HepG2 (cell line): ENCODE data around the gene EBF3. TPM values are rescaled to one million over a fixed set of nuclear protein-coding genes. Genes with fewer than 3 reads are reported as not detected.

Experiments
- ATAC-seq: fragments of 200-7000 bp; cut with Tn5 transposase; 3 replicates; pipeline ENCODE4 v1.9.1; 2020; ENCODE audit warnings: mild to moderate bottlenecking, moderate library complexity
- BruUV-seq: library from RNA; stranded (reverse); fragments of 400-500 nt; replicated peaks from 2 replicates; lab custom pipeline; 2021; lab: Mats Ljungman, UMichigan
- CTCF ChIA-PET: fragments of 300-600 bp; formaldehyde crosslinking; extraction: SDS; loops from one replicate; lab custom pipeline; 2021; ENCODE audit warnings: low total read pairs, inconsistent platforms, low intra/inter-chr PET ratio; lab: Yijun Ruan, JAX
- POLR2A ChIA-PET: fragments of 350-600 bp; sonication (Branson Sonifier 250); formaldehyde crosslinking; loops from one replicate; lab custom pipeline; 2020; ENCODE audit warnings: antibody characterized with exemption, inconsistent platforms; lab: Yijun Ruan, JAX
- DNase-seq: peaks from one replicate; pipeline ENCODE4 v3.0.0-alpha.2; 2015; ENCODE audit warnings: low spot score
- FAIRE-seq: peaks from 3 replicates; lab custom pipeline; 2011; peaks lifted over from hg19 to GRCh38; lab: Jason Lieb, UNC
- H2AFZ ChIP-seq: one replicate; pipeline ENCODE4 v1.6.1; 2011; ENCODE audit warnings: low read length, inconsistent platforms
- H3K27ac ChIP-seq: fragments of 300-600 bp; 3 replicates; pipeline ENCODE4 v1.8.0; 2011; ENCODE audit warnings: mixed run types, mild to moderate bottlenecking, mixed read lengths, low read length, inconsistent platforms; ENCODE audit not compliant: insufficient read depth; ENCODE audit errors: extremely low read length
- H3K27me3 ChIP-seq, 2 experiments: fragments of 200-600 bp in 1 of 2; 2 replicates in 1 of 2; 3 replicates in 1 of 2; pipeline versions ENCODE4 v1.6.0 to v1.8.0; 2011; ENCODE audit warnings: low read length in 2 of 2, mild to moderate bottlenecking in 2 of 2, moderate library complexity in 2 of 2, inconsistent platforms in 1 of 2; ENCODE audit not compliant: insufficient read depth in 2 of 2, control insufficient read depth in 1 of 2
- H3K36me3 ChIP-seq, 2 experiments: fragments of 200-600 bp in 1 of 2; replicated peaks in 1 of 2; 2 replicates in 1 of 2; 3 replicates in 1 of 2; pipeline versions ENCODE4 v1.5.1 to v1.8.0; 2011; ENCODE audit warnings: low read length in 2 of 2, inconsistent platforms in 1 of 2; ENCODE audit not compliant: insufficient read depth in 2 of 2, control insufficient read depth in 1 of 2
- H3K4me1 ChIP-seq: 2 replicates; pipeline ENCODE4 v1.5.1; 2012; ENCODE audit warnings: low read length, inconsistent platforms; ENCODE audit not compliant: insufficient read depth
- H3K4me2 ChIP-seq: 2 replicates; pipeline ENCODE4 v1.6.0; 2011; ENCODE audit warnings: low read depth, low read length, inconsistent platforms
- H3K4me3 ChIP-seq, 3 experiments: fragments of 200-600 bp in 1 of 3; sonication (generic), shearing (Covaris generic) in 1 of 3; replicated peaks in 1 of 3; 2 replicates each; pipeline ENCODE4 v1.5.1; 2011 to 2016; ENCODE audit warnings: low read length in 3 of 3, inconsistent platforms in 2 of 3, low read depth in 2 of 3, mild to moderate bottlenecking in 2 of 3, control low read depth in 1 of 3, mixed read lengths in 1 of 3; ENCODE audit not compliant: insufficient read depth in 1 of 3
- H3K79me2 ChIP-seq: one replicate; pipeline ENCODE4 v1.6.1; 2011; ENCODE audit warnings: low read length, inconsistent platforms; ENCODE audit not compliant: insufficient read depth
- H3K9ac ChIP-seq: 2 replicates; pipeline ENCODE4 v1.6.0; 2011; ENCODE audit warnings: mild to moderate bottlenecking, low read depth, low read length, inconsistent platforms; ENCODE audit not compliant: insufficient read depth
- H3K9me3 ChIP-seq: 2 replicates; pipeline ENCODE4 v1.5.1; 2012; ENCODE audit warnings: mild to moderate bottlenecking, low read length
- H4K20me1 ChIP-seq: 2 replicates; pipeline ENCODE4 v1.6.0; 2011; ENCODE audit warnings: inconsistent platforms, mild to moderate bottlenecking, low read length, moderate library complexity; ENCODE audit not compliant: insufficient read depth
- MED8 ChIP-seq: sonication (generic); formaldehyde crosslinking; IDR thresholded peaks from 2 replicates; pipeline ENCODE4 v1.8.1; 2023; ENCODE audit warnings: mild to moderate bottlenecking, missing genetic modification reagents; ENCODE audit not compliant: insufficient replicate concordance
- PCBP1 ChIP-seq: fragments of 200-400 bp; formaldehyde crosslinking; IDR thresholded peaks from 2 replicates; pipeline ENCODE4 v1.6.1; 2017; ENCODE audit warnings: mild to moderate bottlenecking, low read depth, low read length, borderline replicate concordance
- TAF1 ChIP-seq: sonication (generic); formaldehyde crosslinking; IDR thresholded peaks from 2 replicates; pipeline ENCODE4 v1.4.0; 2020; ENCODE audit warnings: missing genetic modification reagents
- TAF15 ChIP-seq: fragments of 200-400 bp; formaldehyde crosslinking; IDR thresholded peaks from one replicate; pipeline ENCODE4 v1.6.1; 2018; ENCODE audit warnings: mild to moderate bottlenecking, low read depth, low read length; ENCODE audit not compliant: poor library complexity, severe bottlenecking
- TOPORS ChIP-seq: sonication (generic); formaldehyde crosslinking; IDR thresholded peaks from 2 replicates; pipeline ENCODE4 v1.8.0; 2023; ENCODE audit warnings: mild to moderate bottlenecking, missing genetic modification reagents
- TRIM24 ChIP-seq: sonication (generic); formaldehyde crosslinking; IDR thresholded peaks from 2 replicates; pipeline ENCODE4 v1.8.0; 2022; ENCODE audit warnings: mild to moderate bottlenecking, missing genetic modification reagents
- ZEB1 ChIP-seq: IDR thresholded peaks from 2 replicates; pipeline ENCODE4 v1.6.1; 2012; ENCODE audit warnings: mild to moderate bottlenecking, low read depth, inconsistent platforms; ENCODE audit not compliant: insufficient replicate concordance
- ZNF33B ChIP-seq: sonication (generic); formaldehyde crosslinking; IDR thresholded peaks from 2 replicates; pipeline ENCODE4 v1.5.1; 2020; ENCODE audit warnings: mild to moderate bottlenecking, missing genetic modification reagents
- ZNF556 ChIP-seq: sonication (generic); formaldehyde crosslinking; IDR thresholded peaks from 2 replicates; pipeline ENCODE4 v1.4.0; 2020; ENCODE audit warnings: mild to moderate bottlenecking, missing genetic modification reagents, borderline replicate concordance
- ZNF781 ChIP-seq: sonication (generic); formaldehyde crosslinking; IDR thresholded peaks from 2 replicates; pipeline ENCODE4 v1.5.1; 2020; ENCODE audit warnings: borderline replicate concordance, mild to moderate bottlenecking, missing genetic modification reagents; ENCODE audit errors: not compliant biosample characterization
- WGBS: methylation state at CpG from one replicate; pipeline ENCODE4 v1.1.6; 2017; ENCODE audit warnings: low lambda C conversion rate; 5-methylcytosine and 5-hydroxymethylcytosine counted together
- in situ Hi-C: cut with HindIII; loops from 2 replicates; pipeline ENCODE4 v1.10.0; 2017; ENCODE audit warnings: low pct_unique_long_range_greater_than_20kb; ENCODE audit not compliant: extremely low pct_ligation_motif_present
- intact Hi-C: fragments of 100-400 bp; cut with micrococcal nuclease; formaldehyde crosslinking; loops from one replicate; pipeline ENCODE4 v1.10.0; 2022; ENCODE audit not compliant: unreplicated experiment
- polyA plus RNA-seq, 8 experiments: library from polyadenylated mRNA; depleted of rRNA in 3 of 8; stranded (reverse) in 7 of 8; unstranded in 1 of 8; fragments of >200 nt; fragmentation: Illumina TruSeq in 4 of 8; extraction: Trizol in 4 of 8; gene quantifications; 2 replicates each; pipeline versions ENCODE4 v1.2.1 to v1.2.3, GENCODE V29; 2011 to 2016; ENCODE audit warnings: low read depth in 4 of 8, missing spikeins in 1 of 8, mixed read lengths in 1 of 8; ENCODE audit not compliant: insufficient read depth in 1 of 8
- total RNA-seq, 5 experiments: library from RNA; depleted of rRNA; stranded (reverse); fragments of >200 nt; fragmentation: Illumina TruSeq; extraction: Trizol; gene quantifications; 2 replicates each; pipeline ENCODE4 v1.2.3, GENCODE V29; 2016; ENCODE audit warnings: low read depth in 1 of 5
- TF ChIP-seq, protein P1 (sequence below): IDR thresholded peaks from 2 replicates; pipeline ENCODE4 v1.6.1; 2016; ENCODE audit warnings: low read depth, control low read depth

EBF3 gene
- total and polyA plus RNA-seq, 2 of the 13 experiments (the other 11 are each of a cell fraction or from before 2014, with no cell fraction given): not detected

DNA sequence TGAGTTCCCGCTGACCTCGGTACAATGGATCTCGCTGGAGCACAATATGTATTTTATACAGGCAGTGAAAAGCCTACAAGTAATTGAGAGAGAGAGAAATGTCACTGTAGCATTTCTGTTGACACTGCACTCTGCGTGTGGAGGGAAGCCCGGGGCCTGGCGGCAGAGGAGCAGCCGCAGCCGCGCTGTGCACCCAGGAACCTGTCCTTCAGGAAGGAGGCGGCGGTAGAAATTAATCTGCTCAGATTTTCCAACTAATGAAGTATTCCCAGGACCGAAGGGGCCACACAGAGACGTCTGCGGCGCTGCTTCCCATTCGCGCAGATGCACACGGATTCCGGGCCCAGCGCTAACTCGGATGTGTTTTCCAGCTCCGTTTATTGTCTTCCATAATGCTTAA, 170.1 kb downstream of the EBF3 start:
- FAIRE-seq (no peak), ATAC-seq (no peak), DNase-seq (no peak)
- no peak for TF ChIP-seq ZNF33B (CRISPR knock-in tag)
- TF ChIP-seq PCBP1: no peak
- no peak for TF ChIP-seq MED8
- no peak for TF ChIP-seq ZNF556 (CRISPR knock-in tag)
- no peak for TF ChIP-seq ZEB1
- no peak for TF ChIP-seq TAF15
- no peak for TF ChIP-seq TRIM24 (CRISPR knock-in tag)
- no peak for TF ChIP-seq TAF1 (CRISPR knock-in tag)
- TF ChIP-seq, protein P1, sequence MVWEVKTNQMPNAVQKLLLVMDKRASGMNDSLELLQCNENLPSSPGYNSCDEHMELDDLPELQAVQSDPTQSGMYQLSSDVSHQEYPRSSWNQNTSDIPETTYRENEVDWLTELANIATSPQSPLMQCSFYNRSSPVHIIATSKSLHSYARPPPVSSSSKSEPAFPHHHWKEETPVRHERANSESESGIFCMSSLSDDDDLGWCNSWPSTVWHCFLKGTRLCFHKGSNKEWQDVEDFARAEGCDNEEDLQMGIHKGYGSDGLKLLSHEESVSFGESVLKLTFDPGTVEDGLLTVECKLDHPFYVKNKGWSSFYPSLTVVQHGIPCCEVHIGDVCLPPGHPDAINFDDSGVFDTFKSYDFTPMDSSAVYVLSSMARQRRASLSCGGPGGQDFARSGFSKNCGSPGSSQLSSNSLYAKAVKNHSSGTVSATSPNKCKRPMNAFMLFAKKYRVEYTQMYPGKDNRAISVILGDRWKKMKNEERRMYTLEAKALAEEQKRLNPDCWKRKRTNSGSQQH (CRISPR knock-in tag): no peak
- no peak for TF ChIP-seq TOPORS (CRISPR knock-in tag)
- TF ChIP-seq ZNF781 (CRISPR knock-in tag): no peak
- Histone ChIP-seq H3K36me3 (no peaks in the 10 kb centered on the region), H3K27ac (no peak overlapping the region), H3K79me2 (no peaks in the 10 kb centered on the region), H3K27me3 (no peaks in the 10 kb centered on the region), H3K9ac (no peak overlapping the region), H3K4me3 (no peak overlapping the region), H3K4me2 (no peak overlapping the region), H2AFZ (no peak overlapping the region), H3K9me3 (no peaks in the 10 kb centered on the region), H4K20me1 (no peaks in the 10 kb centered on the region), H3K4me1 (peaks cover 9% of the 10 kb centered on the region)
- 86% methylated on average over 22 of the region's 22 CpGs for WGBS
- CTCF ChIA-PET: no interaction called here
- in situ Hi-C loops (no loop called here), intact Hi-C loops (no loop called here)
- no TSS peak for BruUV-seq
- POLR2A ChIA-PET: no interaction called here
